Right ventricle myocardium superior (tissue), 1 donor: ENCODE data around the gene BEX3. TPM values are rescaled to one million over a fixed set of nuclear protein-coding genes. Genes with fewer than 3 reads are reported as not detected.
"Not testable (repeated sequence)": the region's sequence is repeated elsewhere in the genome, so short reads cannot be mapped to it uniquely, and the experiment has no call there.

ENCODE experiments used
- ATAC-seq: fragments of 200-7000 bp; cut with Tn5 transposase; one replicate; pipeline ENCODE4 v1.9.1; 2020; ENCODE audit warnings: mild to moderate bottlenecking; ENCODE audit not compliant: poor library complexity
- DNase-seq: peaks from one replicate; pipeline ENCODE4 v3.0.0-alpha.2; 2020
- intact Hi-C: fragments of 100-400 bp; cut with DNase I; formaldehyde crosslinking; loops from one replicate; pipeline ENCODE4 v1.11.2; 2022
- long read RNA-seq: library from polyadenylated mRNA; unstranded; transcript quantifications from one replicate; pipeline ENCODE4 v2.0.0, GENCODE V29; 2021
- total RNA-seq: library from RNA; stranded (reverse); fragmentation: NEBNext Ultra II Directional; extraction: Animal tissue kit (Norgen Biotek cat#: 25700); gene quantifications from one replicate; pipeline ENCODE4 v1.2.1, GENCODE V29; 2021
- donor health status: DM: no; HTN: yes; CAD: no; lungs with severe emphysema.

The BEX3 gene
- total RNA-seq = 164 TPM
- long read RNA-seq, transcript BEX3-204 (3 exons, 913 nt) = minor isoform, 12 of 134 reads
- long read RNA-seq, transcript BEX3-201 (3 exons, 921 nt) = major isoform, 112 of 134 reads
- long read RNA-seq, partial matches to known transcripts = 5 of 134 reads
- long read RNA-seq, other reads (novel, unspliced or antisense) = 1 of 134 reads

GRCh38 chrX:103376118-103376978 is at the start of gene BEX3:
Gene BEX3 (plus strand): TSS chrX:103376538. CDS start chrX:103377522, 984 bp downstream.
- ATAC-seq (peak; percentile 94), DNase-seq (peak; percentile 68)
- intact Hi-C loops = no loop called here

- peak; percentile 57 for DNase-seq
- intact Hi-C loops = no loop called here
- ATAC-seq = peak; percentile 67
Observed at GRCh38 chrX:103329991-103330390, 46.3 kb upstream of the BEX3 start, which contains the start of gene TCEAL7. Gene TCEAL7 (plus strand): TSS chrX:103330239. CDS start chrX:103331404, 1,165 bp downstream.

GRCh38 chrX:103330681-103331288 is 45.6 kb upstream of the BEX3 start:
- intact Hi-C loops = no loop called here
- ATAC-seq = no peak
- no peak for DNase-seq

GRCh38 chrX:103338663-103339062 is 37.7 kb upstream of the BEX3 start:
- ATAC-seq = no peak
- intact Hi-C loops = no loop called here

GRCh38 chrX:103343105-103343504 is 33.2 kb upstream of the BEX3 start:
- intact Hi-C loops = loop anchor here (5.0 kb wide), 1 partner anchor 124 kb away; no protein-coding TSS in a partner anchor
- no peak for DNase-seq

More at GRCh38 chrX:103338663-103339062, 37.7 kb upstream of the BEX3 start:
- DNase-seq = no peak

GRCh38 chrX:103344606-103345005 is 31.7 kb upstream of the BEX3 start:
- no peak for ATAC-seq
- DNase-seq = no peak
- intact Hi-C loops = loop anchor here (5.0 kb wide), 1 partner anchor 123 kb away; no protein-coding TSS in a partner anchor

More at GRCh38 chrX:103343105-103343504, 33.2 kb upstream of the BEX3 start:
- no peak for ATAC-seq

- intact Hi-C loops = no loop called here
- ATAC-seq (no peak), DNase-seq (no peak)
Observed at GRCh38 chrX:103347682-103348397, 28.5 kb upstream of the BEX3 start.

GRCh38 chrX:103356130-103356798 is 20.1 kb upstream of the BEX3 start, which contains the start of gene TCEAL9:
Gene TCEAL9 (plus strand): TSS chrX:103356506. CDS start chrX:103357685, 1,179 bp downstream.
- ATAC-seq (peak; percentile 97), DNase-seq (peak; percentile 61)
- intact Hi-C loops = no loop called here

- no peak for DNase-seq
- ATAC-seq = peak; percentile 88
- intact Hi-C loops = no loop called here
Observed at GRCh38 chrX:103356858-103357257, 19.5 kb upstream of the BEX3 start.

- ATAC-seq (no peak), DNase-seq (no peak)
- intact Hi-C loops = no loop called here
Observed at GRCh38 chrX:103357871-103358270, 18.5 kb upstream of the BEX3 start.

- intact Hi-C loops, DNase-seq, ATAC-seq: not testable (repeated sequence)
Observed at GRCh38 chrX:103359605-103360004, 16.7 kb upstream of the BEX3 start.

GRCh38 chrX:103360092-103360491 is 16.2 kb upstream of the BEX3 start:
- intact Hi-C loops = no loop called here
- ATAC-seq (no peak), DNase-seq (no peak)

- DNase-seq (no peak), ATAC-seq (no peak)
- intact Hi-C loops = no loop called here
Observed at GRCh38 chrX:103360916-103361315, 15.4 kb upstream of the BEX3 start.

- ATAC-seq (no peak), DNase-seq (no peak)
- intact Hi-C loops = no loop called here
Observed at GRCh38 chrX:103361798-103362197, 14.5 kb upstream of the BEX3 start.

GRCh38 chrX:103362474-103362873 is 13.9 kb upstream of the BEX3 start:
- intact Hi-C loops = no loop called here

GRCh38 chrX:103363046-103363445 is 13.3 kb upstream of the BEX3 start:
- DNase-seq = no peak
- ATAC-seq = no peak
- intact Hi-C loops = no loop called here

More at GRCh38 chrX:103362474-103362873, 13.9 kb upstream of the BEX3 start:
- ATAC-seq (no peak), DNase-seq (no peak)

GRCh38 chrX:103367502-103367901 is 8.8 kb upstream of the BEX3 start:
- DNase-seq (no peak), ATAC-seq (no peak)
- intact Hi-C loops = no loop called here

GRCh38 chrX:103369479-103369878 is 6.9 kb upstream of the BEX3 start:
- DNase-seq (no peak), ATAC-seq (no peak)
- intact Hi-C loops = no loop called here
